ENCODE results near the gene FCAR.
"Not testable (repeated sequence)": the region's sequence is repeated elsewhere in the genome, so short reads cannot be mapped to it uniquely, and the experiment has no call there.

FCAR gene

DNA sequence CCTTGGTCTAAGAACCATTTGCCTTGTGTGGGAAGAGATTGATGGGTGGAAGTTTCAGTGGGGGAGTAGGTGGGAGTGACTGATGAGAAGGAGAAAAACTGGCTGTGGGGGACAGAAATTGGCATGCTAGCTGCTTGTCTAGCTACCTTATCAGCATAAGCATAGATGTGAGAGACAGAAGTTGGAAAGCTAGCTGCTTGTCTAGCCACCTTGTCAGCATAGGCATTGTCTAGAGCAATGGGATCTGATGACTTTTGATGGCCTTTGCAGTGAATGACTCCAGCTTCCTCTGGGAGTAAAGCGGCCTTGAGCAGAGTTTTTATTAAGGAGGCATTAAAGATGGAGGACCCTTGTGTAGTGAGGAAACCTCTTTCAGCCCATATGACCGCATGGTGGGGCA lies 22.0 kb downstream of the FCAR start:
- DNase-seq, result no peak

GRCh38 chr19:54898685-54899084 lies 24.6 kb downstream of the FCAR start:
- not testable (repeated sequence) for DNase-seq

GRCh38 chr19:54899646-54900045 lies 25.6 kb downstream of the FCAR start:
- not testable (repeated sequence) for DNase-seq

GRCh38 chr19:54901153-54901552 lies 27.1 kb downstream of the FCAR start:
- DNase-seq, result not testable (repeated sequence)

DNA sequence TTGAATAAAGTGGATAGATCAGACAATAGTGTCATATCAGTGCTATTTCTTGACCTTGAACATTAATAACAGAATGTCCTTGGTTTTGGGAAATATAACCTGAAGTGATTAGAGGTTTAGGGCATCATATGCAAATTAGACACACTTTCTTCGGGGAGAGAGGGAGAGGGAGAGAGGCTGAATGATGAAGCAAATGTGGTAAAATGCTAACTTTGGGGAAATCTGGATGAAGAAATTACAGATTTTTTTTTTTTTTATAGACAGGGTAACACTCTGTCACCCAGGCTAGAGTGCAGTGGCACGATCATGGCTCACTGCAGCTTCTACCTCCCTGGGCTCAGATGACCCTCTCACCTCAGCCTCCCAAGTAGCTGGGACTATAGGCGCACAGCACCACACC lies 28.0 kb downstream of the FCAR start:
- no peak for DNase-seq

DNA sequence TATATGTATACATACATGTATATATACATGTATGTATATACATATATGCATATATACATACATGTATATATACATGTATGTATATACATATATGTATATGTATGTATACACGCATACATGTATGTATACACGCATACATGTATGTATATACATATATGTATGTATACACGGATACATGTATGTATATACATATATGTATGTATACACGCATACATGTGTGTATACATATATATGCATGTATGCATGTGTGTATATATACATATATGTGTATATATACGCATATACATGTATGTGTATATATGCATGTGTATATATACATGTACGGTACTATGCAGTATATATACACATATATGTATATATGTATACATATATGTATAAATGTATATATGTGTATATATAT lies 29.3 kb downstream of the FCAR start:
- no peak for DNase-seq

GRCh38 chr19:54904261-54904660 lies 30.2 kb downstream of the FCAR start:
- DNase-seq, result not testable (repeated sequence)

- DNase-seq, result no peak
Observed at GRCh38 chr19:54905421-54905802, 31.4 kb downstream of the FCAR start.

GRCh38 chr19:54905803-54906511 lies 31.9 kb downstream of the FCAR start, which contains the start of gene NCR1:
NCR1 (plus strand) TSS chr19:54906148; CDS start chr19:54906188, 40 bp downstream.
- no peak for DNase-seq

DNA sequence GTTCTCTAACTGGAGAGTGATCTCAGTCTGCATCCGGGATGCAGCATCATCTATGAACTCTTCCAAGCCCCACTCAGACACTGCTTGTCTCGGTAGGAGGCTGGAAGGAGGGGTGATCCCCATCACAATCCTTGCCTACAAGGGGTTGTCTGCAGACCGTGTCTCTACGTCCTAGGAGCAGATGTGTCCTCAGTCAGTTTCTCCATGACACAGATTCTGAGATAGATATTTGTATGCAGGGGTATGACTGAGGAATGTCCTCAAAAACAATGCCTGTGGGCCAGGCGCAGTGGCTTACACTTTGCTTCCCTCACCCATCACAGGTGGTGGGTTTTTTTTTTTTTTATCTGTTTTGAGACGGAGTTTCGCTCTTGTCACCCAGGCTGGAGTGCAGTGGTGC lies 32.8 kb downstream of the FCAR start:
- DNase-seq, result no peak

GRCh38 chr19:54907899-54908298 lies 33.9 kb downstream of the FCAR start:
- DNase-seq, result not testable (repeated sequence)

GRCh38 chr19:54916822-54917221 lies 42.8 kb downstream of the FCAR start:
- no peak for DNase-seq

DNA sequence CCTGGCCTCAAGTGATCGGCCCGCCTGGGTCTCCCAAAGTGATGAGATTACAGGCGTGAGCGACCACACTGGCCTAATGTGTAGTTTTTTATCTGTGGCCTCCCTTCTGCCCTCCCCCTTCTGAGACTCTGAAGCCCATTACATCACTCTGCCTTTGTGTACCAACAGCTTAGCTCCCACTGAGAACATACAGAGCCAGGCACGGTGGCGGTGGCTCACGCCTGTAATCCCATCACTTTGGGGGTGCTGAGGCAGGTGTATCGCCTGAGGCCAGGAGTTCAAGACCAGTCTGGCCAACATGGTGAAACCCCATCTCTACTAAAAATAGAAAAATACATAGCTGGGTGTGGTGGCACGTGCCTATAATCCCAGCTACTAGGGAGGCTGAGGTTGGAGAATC lies 44.5 kb downstream of the FCAR start:
- no peak for DNase-seq

DNA sequence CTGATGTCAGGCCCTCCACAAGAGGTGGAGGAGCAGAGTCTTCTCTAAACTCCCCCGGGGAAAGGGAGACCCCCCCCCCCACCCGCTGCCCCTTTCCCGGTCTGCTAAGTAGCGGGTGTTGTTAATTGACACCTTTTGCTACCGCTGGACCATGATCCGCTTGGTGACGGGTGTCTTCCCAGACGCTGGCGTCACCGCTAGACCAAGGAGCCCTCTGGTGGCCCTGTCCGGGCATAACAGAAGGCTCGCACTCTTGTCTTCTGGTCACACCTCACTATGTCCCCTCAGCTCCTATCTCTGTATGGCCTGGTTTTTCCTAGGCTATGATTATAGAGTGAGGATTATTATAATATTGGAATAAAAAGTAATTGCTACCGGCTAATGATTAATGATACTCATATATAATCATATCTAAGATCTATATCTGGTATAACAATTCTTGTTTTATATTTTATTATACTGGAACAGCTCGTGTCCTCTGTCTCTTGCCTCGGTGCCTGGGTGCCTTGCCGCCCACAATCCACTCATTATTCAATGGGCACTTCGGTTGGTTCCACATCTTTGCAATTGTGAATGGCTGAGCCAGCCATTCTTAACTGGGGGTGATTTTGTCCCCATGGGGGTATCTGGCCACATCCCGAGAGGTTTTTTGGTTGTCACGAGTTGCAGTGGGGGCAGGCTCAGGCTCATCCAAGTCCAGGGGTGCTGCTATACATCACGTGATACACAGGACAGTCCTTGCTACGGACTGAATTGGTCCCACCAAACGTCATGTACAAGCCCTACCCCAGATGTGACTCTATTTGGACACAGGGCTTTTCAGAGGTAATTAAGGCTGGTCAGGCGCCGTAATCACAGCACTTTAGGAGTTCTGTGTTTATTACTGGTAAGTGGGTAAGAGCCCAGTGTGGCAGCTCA lies 45.9 kb downstream of the FCAR start:
- not testable (repeated sequence) for DNase-seq

DNA sequence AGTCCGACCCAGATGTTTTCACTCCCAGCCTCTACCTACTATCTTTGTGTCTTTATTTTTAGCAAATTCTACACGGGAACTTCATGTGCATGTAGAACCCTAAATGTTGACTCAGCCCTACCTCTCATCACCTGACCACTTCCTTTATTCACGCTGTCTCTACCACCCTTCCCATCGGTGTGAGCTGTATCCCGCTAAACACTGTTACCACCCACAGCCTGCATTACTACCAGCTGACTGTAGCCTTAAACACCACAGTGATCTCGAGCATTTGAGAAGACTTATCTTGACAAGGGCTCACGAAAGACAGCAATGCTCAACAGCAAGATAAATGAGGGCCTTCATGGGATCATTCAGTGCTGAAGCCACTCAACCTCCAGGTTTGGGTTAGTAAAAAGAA lies 47.0 kb downstream of the FCAR start:
- DNase-seq, result no peak

DNA sequence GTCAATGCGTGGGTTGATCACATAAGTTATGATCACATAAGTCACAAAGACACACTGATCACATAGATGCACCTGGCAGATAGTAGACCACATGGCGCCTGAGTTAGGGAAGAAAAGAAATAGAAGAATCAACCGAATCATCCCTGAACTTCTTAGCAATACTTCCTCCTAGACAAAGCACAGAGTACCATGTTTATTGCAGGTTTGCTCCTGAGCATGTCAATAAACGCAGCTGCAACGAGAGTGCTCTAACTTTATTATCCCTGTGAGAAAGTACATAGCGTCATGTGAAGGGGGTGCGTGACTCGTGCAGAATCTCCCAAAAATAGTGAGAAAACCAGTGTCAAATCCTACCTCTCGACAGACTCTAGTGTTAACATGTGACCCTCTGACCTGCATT lies 49.2 kb downstream of the FCAR start:
- no peak for DNase-seq

GRCh38 chr19:54928299-54928698 lies 54.3 kb downstream of the FCAR start:
- no peak for DNase-seq

- DNase-seq, result no peak
Observed at GRCh38 chr19:54937926-54938325, 63.9 kb downstream of the FCAR start.

GRCh38 chr19:54938906-54939305 lies 64.9 kb downstream of the FCAR start:
- DNase-seq, result no peak

DNA sequence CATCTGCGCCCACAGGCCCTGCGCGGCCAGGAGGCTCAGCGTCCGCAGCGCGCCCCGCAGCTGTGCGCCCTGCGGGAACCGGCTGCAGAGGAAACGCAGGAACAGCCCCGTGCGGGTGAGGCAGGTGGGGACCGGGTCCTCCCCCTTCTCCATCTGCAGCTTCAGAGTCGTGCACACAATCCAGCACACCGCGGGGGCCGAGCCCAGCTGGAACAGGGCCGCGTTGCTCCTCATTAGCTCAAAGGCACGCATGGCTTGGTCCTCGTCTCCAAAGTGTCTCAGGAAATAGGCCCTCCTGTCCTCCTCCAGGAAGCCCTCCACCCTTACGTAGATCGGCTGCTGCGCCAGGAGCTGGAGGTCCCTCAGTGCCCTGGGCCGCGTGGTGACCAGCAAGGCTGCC lies 65.5 kb downstream of the FCAR start:
- DNase-seq, result not testable (repeated sequence)

All from activated naive CD4-positive, alpha-beta T cell treated with anti-CD3 and anti-CD28 coated beads, Interleukin-2, amount 50 U/mL, for 16 hours (primary cell).